Measurements from ENCODE around the gene ADGRV1.

ADGRV1 gene

GRCh38 chr5:90528601-90529193, 29.9 kb upstream of the ADGRV1 start:
- H3K79me2 ChIP-seq (ENCODE audit: insufficient read depth, low read length) = peaks cover 34% of the 10 kb centered on the region

GRCh38 chr5:90529194-90529938, 29.2 kb upstream of the ADGRV1 start, which contains the start of gene LYSMD3:
TSS of gene LYSMD3 (minus strand) at chr5:90529584. CDS start at chr5:90525289, 4,295 bp downstream.
- H3K4me1 ChIP-seq (ENCODE audit: insufficient read depth, low read length, poor library complexity, severe bottlenecking) = peaks cover 8% of the 10 kb centered on the region
- H3K4me2 ChIP-seq (ENCODE audit: low read depth, low read length, poor library complexity, severe bottlenecking) = peak within 1 kb of the TSS; percentile 87
- H4K20me1 ChIP-seq (ENCODE audit: insufficient read depth, low read length, poor library complexity, severe bottlenecking) = peaks cover 10% of the 10 kb centered on the region
- no peak for TF ChIP-seq EZH2phosphoT487 (IDR thresholded peaks at IDR 0.05; ENCODE audit: borderline replicate concordance)
- TF ChIP-seq, protein P1, sequence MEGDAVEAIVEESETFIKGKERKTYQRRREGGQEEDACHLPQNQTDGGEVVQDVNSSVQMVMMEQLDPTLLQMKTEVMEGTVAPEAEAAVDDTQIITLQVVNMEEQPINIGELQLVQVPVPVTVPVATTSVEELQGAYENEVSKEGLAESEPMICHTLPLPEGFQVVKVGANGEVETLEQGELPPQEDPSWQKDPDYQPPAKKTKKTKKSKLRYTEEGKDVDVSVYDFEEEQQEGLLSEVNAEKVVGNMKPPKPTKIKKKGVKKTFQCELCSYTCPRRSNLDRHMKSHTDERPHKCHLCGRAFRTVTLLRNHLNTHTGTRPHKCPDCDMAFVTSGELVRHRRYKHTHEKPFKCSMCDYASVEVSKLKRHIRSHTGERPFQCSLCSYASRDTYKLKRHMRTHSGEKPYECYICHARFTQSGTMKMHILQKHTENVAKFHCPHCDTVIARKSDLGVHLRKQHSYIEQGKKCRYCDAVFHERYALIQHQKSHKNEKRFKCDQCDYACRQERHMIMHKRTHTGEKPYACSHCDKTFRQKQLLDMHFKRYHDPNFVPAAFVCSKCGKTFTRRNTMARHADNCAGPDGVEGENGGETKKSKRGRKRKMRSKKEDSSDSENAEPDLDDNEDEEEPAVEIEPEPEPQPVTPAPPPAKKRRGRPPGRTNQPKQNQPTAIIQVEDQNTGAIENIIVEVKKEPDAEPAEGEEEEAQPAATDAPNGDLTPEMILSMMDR (conservative IDR thresholded peaks at IDR 0.05; ENCODE audit: low read length) = no peak
- H3K36me3 ChIP-seq (ENCODE audit: insufficient read depth, low read length) = no peaks in the 10 kb centered on the region
- no peaks in the 10 kb centered on the region for H3K9me3 ChIP-seq (ENCODE audit: insufficient read depth, low read depth, low read length)
- peaks cover 34% of the 10 kb centered on the region for H3K79me2 ChIP-seq (ENCODE audit: insufficient read depth, low read length)
- peak within 1 kb of the TSS; percentile 93 for H2AFZ ChIP-seq (ENCODE audit: low read length)
- no peaks in the 10 kb centered on the region for H3F3A ChIP-seq (ENCODE audit: low read depth)
- H3K27me3 ChIP-seq (ENCODE audit: insufficient read depth, low read length, poor library complexity, severe bottlenecking) = no peaks in the 10 kb centered on the region
- H3K9me2 ChIP-seq (replicated peaks; ENCODE audit: low read depth, low read length) = no peaks in the 10 kb centered on the region
- H3K9ac ChIP-seq (ENCODE audit: low read depth, low read length, poor library complexity, severe bottlenecking) = peak within 1 kb of the TSS; percentile 96
- peak within 1 kb of the TSS; percentile 94 for H3K4me3 ChIP-seq (ENCODE audit: low read length, poor library complexity, severe bottlenecking)

More at GRCh38 chr5:90528601-90529193, 29.9 kb upstream of the ADGRV1 start:
- Histone ChIP-seq H3K36me3 (ENCODE audit: insufficient read depth, low read length) (no peaks in the 10 kb centered on the region), H3F3A (ENCODE audit: low read depth) (no peaks in the 10 kb centered on the region), H2AFZ (ENCODE audit: low read length) (peak overlapping the region; percentile 91; the same call in 1 of the 2 replicates), H4K20me1 (ENCODE audit: insufficient read depth, low read length, poor library complexity, severe bottlenecking) (peaks cover 10% of the 10 kb centered on the region), H3K4me2 (ENCODE audit: low read depth, low read length, poor library complexity, severe bottlenecking) (peak overlapping the region; percentile 87), H3K27me3 (ENCODE audit: insufficient read depth, low read length, poor library complexity, severe bottlenecking) (no peaks in the 10 kb centered on the region), H3K9me2 (replicated peaks; ENCODE audit: low read depth, low read length) (no peaks in the 10 kb centered on the region), H3K4me3 (ENCODE audit: low read length, poor library complexity, severe bottlenecking) (peak overlapping the region; percentile 94), H3K9ac (ENCODE audit: low read depth, low read length, poor library complexity, severe bottlenecking) (peak overlapping the region; percentile 96), H3K9me3 (ENCODE audit: insufficient read depth, low read depth, low read length) (no peaks in the 10 kb centered on the region), H3K4me1 (ENCODE audit: insufficient read depth, low read length, poor library complexity, severe bottlenecking) (peaks cover 8% of the 10 kb centered on the region)
- TF ChIP-seq, protein P1 (conservative IDR thresholded peaks at IDR 0.05; ENCODE audit: low read length) = no peak
- no peak for TF ChIP-seq EZH2phosphoT487 (IDR thresholded peaks at IDR 0.05; ENCODE audit: borderline replicate concordance)

- Histone ChIP-seq H3K9me3 (ENCODE audit: insufficient read depth, low read depth, low read length) (no peaks in the 10 kb centered on the region), H3K9ac (ENCODE audit: low read depth, low read length, poor library complexity, severe bottlenecking) (peak overlapping the region; percentile 70), H3K36me3 (ENCODE audit: insufficient read depth, low read length) (no peaks in the 10 kb centered on the region), H3K4me3 (ENCODE audit: low read length, poor library complexity, severe bottlenecking) (peak overlapping the region; percentile 94), H3K9me2 (replicated peaks; ENCODE audit: low read depth, low read length) (no peaks in the 10 kb centered on the region), H2AFZ (ENCODE audit: low read length) (peak overlapping the region; percentile 93), H3K27me3 (ENCODE audit: insufficient read depth, low read length, poor library complexity, severe bottlenecking) (no peaks in the 10 kb centered on the region), H3K4me1 (ENCODE audit: insufficient read depth, low read length, poor library complexity, severe bottlenecking) (peaks cover 8% of the 10 kb centered on the region), H4K20me1 (ENCODE audit: insufficient read depth, low read length, poor library complexity, severe bottlenecking) (peaks cover 10% of the 10 kb centered on the region), H3F3A (ENCODE audit: low read depth) (no peaks in the 10 kb centered on the region), H3K4me2 (ENCODE audit: low read depth, low read length, poor library complexity, severe bottlenecking) (peak overlapping the region; percentile 75), H3K79me2 (ENCODE audit: insufficient read depth, low read length) (peaks cover 34% of the 10 kb centered on the region)
- no peak for TF ChIP-seq EZH2phosphoT487 (IDR thresholded peaks at IDR 0.05; ENCODE audit: borderline replicate concordance)
- TF ChIP-seq, protein P1 (conservative IDR thresholded peaks at IDR 0.05; ENCODE audit: low read length) = peak; percentile 62
Measured at GRCh38 chr5:90529939-90530677, 28.5 kb upstream of the ADGRV1 start.

All from Loucy (cell line).